HEK293 (cell line): ENCODE results near the gene CTDSP1.

Experiments
- CTCF ChIA-PET: fragments of 350-600 bp; formaldehyde crosslinking; extraction: SDS; loops from one replicate; lab custom pipeline; 2021; ENCODE audit warnings: antibody characterized with exemption; lab: Yijun Ruan, JAX
- POLR2A ChIA-PET: fragments of 300-600 bp; formaldehyde crosslinking; extraction: SDS; loops from one replicate; lab custom pipeline; 2020; ENCODE audit warnings: antibody characterized with exemption, inconsistent platforms; lab: Yijun Ruan, JAX
- H3K27ac ChIP-seq: fragments of 200-500 bp; sonication (Bioruptor generic); 2 replicates; pipeline ENCODE4 v1.5.1; 2014; ENCODE audit warnings: low read depth, low read length, control low read depth, inconsistent platforms; ENCODE audit errors: extremely low read depth
- H3K36me3 ChIP-seq, 2 experiments: fragments of 200-500 bp in 1 of 2; sonication (Bioruptor generic) in 1 of 2; 1 replicate in 1 of 2; 2 replicates in 1 of 2; pipeline ENCODE4 v1.5.1; 2014 to 2017; ENCODE audit warnings: inconsistent platforms in 2 of 2, low read length in 2 of 2; ENCODE audit not compliant: control insufficient read depth in 2 of 2, insufficient read depth in 1 of 2
- H3K4me1 ChIP-seq: fragments of 200-500 bp; sonication (Bioruptor generic); 2 replicates; pipeline ENCODE4 v1.5.1; 2014; ENCODE audit warnings: mild to moderate bottlenecking, low read length, inconsistent platforms; ENCODE audit not compliant: control insufficient read depth, insufficient read depth
- H3K4me3 ChIP-seq: 2 replicates; pipeline ENCODE4 v1.5.1; 2011; ENCODE audit warnings: low read depth, mild to moderate bottlenecking, control low read depth, low read length, moderate library complexity
- H3K9me3 ChIP-seq: fragments of 200-500 bp; sonication (Bioruptor generic); 2 replicates; pipeline ENCODE4 v1.5.1; 2014; ENCODE audit warnings: low read depth, low read length, inconsistent platforms; ENCODE audit not compliant: control insufficient read depth, insufficient read depth
- GLI4 ChIP-seq: fragments of 450-650 bp; formaldehyde crosslinking; IDR thresholded peaks from 2 replicates; pipeline ENCODE4 v1.5.1; 2016; ENCODE audit warnings: missing biosample characterization, missing genetic modification characterization
- KLF9 ChIP-seq: fragments of 450-650 bp; formaldehyde crosslinking; IDR thresholded peaks from 2 replicates; pipeline ENCODE4 v1.5.1; 2016; ENCODE audit warnings: missing biosample characterization, missing genetic modification characterization, low read depth
- PBX3 ChIP-seq: sonication (generic); formaldehyde crosslinking; IDR thresholded peaks from 2 replicates; pipeline ENCODE4 v1.8.1; 2022; ENCODE audit warnings: mild to moderate bottlenecking, moderate library complexity, missing genetic modification reagents
- ZBTB26 ChIP-seq: fragments of 450-650 bp; formaldehyde crosslinking; optimal IDR thresholded peaks from 2 replicates; pipeline ENCODE3; 2016; ENCODE audit warnings: missing biosample characterization, mild to moderate bottlenecking, missing genetic modification characterization
- ZBTB48 ChIP-seq: fragments of 450-650 bp; formaldehyde crosslinking; IDR thresholded peaks from 2 replicates; pipeline ENCODE4 v1.5.1; 2016; ENCODE audit warnings: missing biosample characterization, missing genetic modification characterization
- ZBTB49 ChIP-seq: fragments of 450-650 bp; formaldehyde crosslinking; IDR thresholded peaks from 2 replicates; pipeline ENCODE4 v1.5.1; 2016; ENCODE audit warnings: missing biosample characterization, missing genetic modification characterization, low read depth
- ZFHX2 ChIP-seq: fragments of 450-650 bp; formaldehyde crosslinking; conservative IDR thresholded peaks from 2 replicates; pipeline ENCODE4 v1.5.1; 2016; ENCODE audit warnings: missing biosample characterization, missing genetic modification characterization
- ZNF18 ChIP-seq: fragments of 450-650 bp; formaldehyde crosslinking; IDR thresholded peaks from 2 replicates; pipeline ENCODE4 v1.5.1; 2016; ENCODE audit warnings: missing biosample characterization, missing genetic modification characterization
- ZNF214 ChIP-seq: fragments of 450-650 bp; formaldehyde crosslinking; IDR thresholded peaks from 2 replicates; pipeline ENCODE4 v1.5.1; 2017; ENCODE audit warnings: missing biosample characterization, mild to moderate bottlenecking, missing genetic modification characterization, borderline replicate concordance
- ZNF221 ChIP-seq: fragments of 450-650 bp; formaldehyde crosslinking; IDR thresholded peaks from 2 replicates; pipeline ENCODE4 v1.5.1; 2017; ENCODE audit warnings: missing biosample characterization, missing genetic modification characterization, borderline replicate concordance
- ZNF26 ChIP-seq: fragments of 450-650 bp; formaldehyde crosslinking; IDR thresholded peaks from 2 replicates; pipeline ENCODE4 v1.5.1; 2016; ENCODE audit warnings: missing biosample characterization, missing genetic modification characterization
- ZNF266 ChIP-seq: fragments of 450-650 bp; formaldehyde crosslinking; IDR thresholded peaks from 2 replicates; pipeline ENCODE4 v1.5.1; 2016; ENCODE audit warnings: missing biosample characterization, missing genetic modification characterization, low read depth
- ZNF292 ChIP-seq: fragments of 450-650 bp; formaldehyde crosslinking; IDR thresholded peaks from 2 replicates; pipeline ENCODE4 v1.5.1; 2016; ENCODE audit warnings: low read depth, missing biosample characterization, missing genetic modification characterization, borderline replicate concordance
- ZNF324 ChIP-seq: fragments of 450-650 bp; formaldehyde crosslinking; IDR thresholded peaks from 2 replicates; pipeline ENCODE4 v1.5.1; 2016; ENCODE audit warnings: missing biosample characterization, missing genetic modification characterization
- ZNF335 ChIP-seq: fragments of 450-650 bp; formaldehyde crosslinking; conservative IDR thresholded peaks from 2 replicates; pipeline ENCODE4 v1.5.1; 2016; ENCODE audit warnings: missing biosample characterization, missing genetic modification characterization
- ZNF362 ChIP-seq: fragments of 450-650 bp; formaldehyde crosslinking; IDR thresholded peaks from 2 replicates; pipeline ENCODE4 v1.5.1; 2016; ENCODE audit warnings: missing biosample characterization, missing genetic modification characterization
- ZNF366 ChIP-seq: fragments of 450-650 bp; formaldehyde crosslinking; conservative IDR thresholded peaks from 2 replicates; pipeline ENCODE4 v1.5.1; 2016; ENCODE audit warnings: missing biosample characterization, missing genetic modification characterization
- ZNF398 ChIP-seq: fragments of 450-650 bp; formaldehyde crosslinking; IDR thresholded peaks from 2 replicates; pipeline ENCODE4 v1.5.1; 2017; ENCODE audit warnings: missing biosample characterization, missing genetic modification characterization
- ZNF423 ChIP-seq: fragments of 450-650 bp; formaldehyde crosslinking; IDR thresholded peaks from 2 replicates; pipeline ENCODE4 v1.5.1; 2016; ENCODE audit warnings: missing biosample characterization, missing genetic modification characterization
- ZNF433 ChIP-seq: fragments of 450-650 bp; formaldehyde crosslinking; IDR thresholded peaks from 2 replicates; pipeline ENCODE4 v1.5.1; 2016; ENCODE audit warnings: missing biosample characterization, missing genetic modification characterization, low read depth
- ZNF514 ChIP-seq: fragments of 450-650 bp; formaldehyde crosslinking; IDR thresholded peaks from 2 replicates; pipeline ENCODE4 v1.5.1; 2016; ENCODE audit warnings: missing biosample characterization, missing genetic modification characterization
- ZNF549 ChIP-seq: fragments of 450-650 bp; IDR thresholded peaks from 2 replicates; pipeline ENCODE4 v1.5.1; 2018; ENCODE audit warnings: missing biosample characterization, missing genetic modification characterization, mild to moderate bottlenecking, inconsistent platforms, moderate library complexity
- ZNF664 ChIP-seq: fragments of 450-650 bp; formaldehyde crosslinking; IDR thresholded peaks from 2 replicates; pipeline ENCODE4 v1.5.1; 2016; ENCODE audit warnings: missing biosample characterization, missing genetic modification characterization
- ZNF768 ChIP-seq: fragments of 450-650 bp; formaldehyde crosslinking; IDR thresholded peaks from 2 replicates; pipeline ENCODE4 v1.5.1; 2018; ENCODE audit warnings: missing biosample characterization, mild to moderate bottlenecking, missing genetic modification characterization

CTDSP1 gene

GRCh38 chr2:218422403-218423086, 22.9 kb downstream of the CTDSP1 start:
- Histone ChIP-seq H3K4me1 (no peaks in the 10 kb centered on the region), H3K4me3 (no peak overlapping the region)
- ChIA-PET CTCF (no interaction called here), POLR2A (no interaction called here)
- no peak for TF ChIP-seq ZBTB49 (tag by site-specific recombination)
- TF ChIP-seq ZNF514 (tag by site-specific recombination) = no peak
- TF ChIP-seq KLF9 (tag by site-specific recombination) = no peak
- TF ChIP-seq ZNF335 = no peak
- TF ChIP-seq ZFHX2 (tag by site-specific recombination) = no peak
- no peak for TF ChIP-seq ZNF664 (tag by site-specific recombination)
- no peak for TF ChIP-seq ZNF266 (tag by site-specific recombination)
- no peak for TF ChIP-seq ZNF18 (tag by site-specific recombination)
- no peak for TF ChIP-seq ZNF362 (tag by site-specific recombination)
- TF ChIP-seq ZNF26 (tag by site-specific recombination) = no peak
- no peak for TF ChIP-seq GLI4 (tag by site-specific recombination)
- no peak for TF ChIP-seq ZNF221
- TF ChIP-seq, all 188 proteins: peak for 0
- no peaks in the 10 kb centered on the region for H3K9me3 ChIP-seq
- no peak overlapping the region for H3K27ac ChIP-seq
- no peaks in the 10 kb centered on the region for H3K36me3 ChIP-seq

GRCh38 chr2:218423584-218423983, 23.9 kb downstream of the CTDSP1 start:
- H3K4me1 ChIP-seq = no peaks in the 10 kb centered on the region
- H3K4me3 ChIP-seq = no peak overlapping the region
- no peak overlapping the region for H3K27ac ChIP-seq
- no peaks in the 10 kb centered on the region for H3K9me3 ChIP-seq
- CTCF ChIA-PET = no interaction called here
- no peaks in the 10 kb centered on the region for H3K36me3 ChIP-seq
- POLR2A ChIA-PET = no interaction called here
- no peak for TF ChIP-seq ZNF214
- TF ChIP-seq ZBTB26 (tag by site-specific recombination) = no peak
- TF ChIP-seq GLI4 (tag by site-specific recombination) = no peak
- no peak for TF ChIP-seq ZNF221
- TF ChIP-seq ZNF433 (tag by site-specific recombination) = no peak
- no peak for TF ChIP-seq ZNF768 (tag by site-specific recombination)
- no peak for TF ChIP-seq ZNF366 (tag by site-specific recombination)
- no peak for TF ChIP-seq ZBTB48 (tag by site-specific recombination)
- TF ChIP-seq ZNF423 (tag by site-specific recombination) = no peak
- TF ChIP-seq ZNF292 = no peak
- no peak for TF ChIP-seq ZNF549 (tag by site-specific recombination)
- no peak for TF ChIP-seq ZNF398 (tag by site-specific recombination)
- TF ChIP-seq ZNF324 (tag by site-specific recombination) = no peak
- no peak for TF ChIP-seq PBX3 (CRISPR knock-in tag)
